ENCODE measurements around the gene SLC16A2. TPM values are rescaled to one million over a fixed set of nuclear protein-coding genes. Genes with fewer than 3 reads are reported as not detected.

Gene SLC16A2
- total RNA-seq, 1 donor from 2014 or later, result 17.0 TPM

- no peak overlapping the region for H3K4me3 Mint-ChIP-seq
- H3K36me3 Mint-ChIP-seq, result no peaks in the 10 kb centered on the region
- no peaks in the 10 kb centered on the region for H3K9me3 Mint-ChIP-seq
- H3K4me1 Mint-ChIP-seq (ENCODE audit: unreplicated experiment), result no peaks in the 10 kb centered on the region
- no peak for DNase-seq (ENCODE audit: extremely low spot score, unreplicated experiment)
- TF ChIP-seq, protein P1, sequence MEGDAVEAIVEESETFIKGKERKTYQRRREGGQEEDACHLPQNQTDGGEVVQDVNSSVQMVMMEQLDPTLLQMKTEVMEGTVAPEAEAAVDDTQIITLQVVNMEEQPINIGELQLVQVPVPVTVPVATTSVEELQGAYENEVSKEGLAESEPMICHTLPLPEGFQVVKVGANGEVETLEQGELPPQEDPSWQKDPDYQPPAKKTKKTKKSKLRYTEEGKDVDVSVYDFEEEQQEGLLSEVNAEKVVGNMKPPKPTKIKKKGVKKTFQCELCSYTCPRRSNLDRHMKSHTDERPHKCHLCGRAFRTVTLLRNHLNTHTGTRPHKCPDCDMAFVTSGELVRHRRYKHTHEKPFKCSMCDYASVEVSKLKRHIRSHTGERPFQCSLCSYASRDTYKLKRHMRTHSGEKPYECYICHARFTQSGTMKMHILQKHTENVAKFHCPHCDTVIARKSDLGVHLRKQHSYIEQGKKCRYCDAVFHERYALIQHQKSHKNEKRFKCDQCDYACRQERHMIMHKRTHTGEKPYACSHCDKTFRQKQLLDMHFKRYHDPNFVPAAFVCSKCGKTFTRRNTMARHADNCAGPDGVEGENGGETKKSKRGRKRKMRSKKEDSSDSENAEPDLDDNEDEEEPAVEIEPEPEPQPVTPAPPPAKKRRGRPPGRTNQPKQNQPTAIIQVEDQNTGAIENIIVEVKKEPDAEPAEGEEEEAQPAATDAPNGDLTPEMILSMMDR (conservative IDR thresholded peaks at IDR 0.05), result no peak
- no peak overlapping the region for H3K27ac Mint-ChIP-seq
- H3K27me3 Mint-ChIP-seq, result no peaks in the 10 kb centered on the region
Observed at GRCh38 chrX:74493806-74494205, 72.5 kb downstream of the SLC16A2 start.

GRCh38 chrX:74498924-74499323 lies 77.6 kb downstream of the SLC16A2 start:
- H3K4me1 Mint-ChIP-seq (ENCODE audit: unreplicated experiment), result no peaks in the 10 kb centered on the region
- H3K27ac Mint-ChIP-seq, result no peak overlapping the region
- no peak for DNase-seq (ENCODE audit: extremely low spot score, unreplicated experiment)
- no peak overlapping the region for H3K4me3 Mint-ChIP-seq
- no peaks in the 10 kb centered on the region for H3K27me3 Mint-ChIP-seq
- no peaks in the 10 kb centered on the region for H3K36me3 Mint-ChIP-seq
- TF ChIP-seq, protein P1 (conservative IDR thresholded peaks at IDR 0.05), result no peak
- H3K9me3 Mint-ChIP-seq, result no peaks in the 10 kb centered on the region

- TF ChIP-seq, protein P1 (conservative IDR thresholded peaks at IDR 0.05), result no peak
- H3K27me3 Mint-ChIP-seq, result no peaks in the 10 kb centered on the region
Observed at GRCh38 chrX:74500067-74500466, 78.8 kb downstream of the SLC16A2 start.

GRCh38 chrX:74500555-74500954 lies 79.3 kb downstream of the SLC16A2 start:
- no peaks in the 10 kb centered on the region for H3K27me3 Mint-ChIP-seq
- H3K36me3 Mint-ChIP-seq, result no peaks in the 10 kb centered on the region
- peaks cover 5% of the 10 kb centered on the region for H3K4me1 Mint-ChIP-seq (ENCODE audit: unreplicated experiment)

More at GRCh38 chrX:74500067-74500466, 78.8 kb downstream of the SLC16A2 start:
- H3K4me3 Mint-ChIP-seq, result no peak overlapping the region
- no peaks in the 10 kb centered on the region for H3K4me1 Mint-ChIP-seq (ENCODE audit: unreplicated experiment)
- H3K9me3 Mint-ChIP-seq, result no peaks in the 10 kb centered on the region
- H3K27ac Mint-ChIP-seq, result no peak overlapping the region
- no peaks in the 10 kb centered on the region for H3K36me3 Mint-ChIP-seq
- no peak for DNase-seq (ENCODE audit: extremely low spot score, unreplicated experiment)

DNA sequence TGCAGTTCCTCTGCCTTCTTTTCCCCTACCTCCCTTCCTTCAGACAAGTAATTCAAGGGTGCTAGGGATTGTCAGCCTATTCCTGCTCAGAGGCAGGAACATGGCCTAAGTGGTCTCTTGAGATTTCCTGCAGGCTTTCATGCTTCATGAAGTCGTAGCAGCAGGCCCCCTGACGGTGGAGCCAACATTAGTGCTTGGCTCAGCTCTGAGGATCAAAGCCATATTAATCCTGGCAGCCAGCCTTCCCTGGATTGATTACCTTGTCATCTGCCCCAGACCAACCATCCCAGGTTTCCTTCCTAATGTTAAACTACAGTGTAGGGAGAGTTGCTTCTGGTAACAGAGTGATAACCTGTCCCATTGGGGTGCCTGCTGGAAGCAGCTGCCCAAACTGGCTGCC lies 84.1 kb downstream of the SLC16A2 start:
- no peak overlapping the region for H3K27ac Mint-ChIP-seq
- H3K27me3 Mint-ChIP-seq, result no peaks in the 10 kb centered on the region
- TF ChIP-seq, protein P1 (conservative IDR thresholded peaks at IDR 0.05), result no peak
- DNase-seq (ENCODE audit: extremely low spot score, unreplicated experiment), result no peak
- no peaks in the 10 kb centered on the region for H3K9me3 Mint-ChIP-seq
- H3K4me3 Mint-ChIP-seq, result no peak overlapping the region
- peaks cover 7% of the 10 kb centered on the region for H3K4me1 Mint-ChIP-seq (ENCODE audit: unreplicated experiment)
- H3K36me3 Mint-ChIP-seq, result no peaks in the 10 kb centered on the region

More at GRCh38 chrX:74500555-74500954, 79.3 kb downstream of the SLC16A2 start:
- Mint-ChIP-seq H3K9me3 (no peaks in the 10 kb centered on the region), H3K27ac (no peak overlapping the region), H3K4me3 (no peak overlapping the region)
- no peak for DNase-seq (ENCODE audit: extremely low spot score, unreplicated experiment)
- TF ChIP-seq, protein P1 (conservative IDR thresholded peaks at IDR 0.05), result no peak

Data from type B pancreatic cell (in vitro differentiated cells).